GM12878 (cell line): ENCODE results near the gene RRP1B. TPM values are rescaled to one million over a fixed set of nuclear protein-coding genes. Genes with fewer than 3 reads are reported as not detected.

Source experiments
- ATAC-seq: fragments of 200-7000 bp; cut with Tn5 transposase; 3 replicates; pipeline ENCODE4 v1.9.1; 2020; ENCODE audit warnings: mild to moderate bottlenecking, moderate library complexity
- BruUV-seq: library from RNA; stranded (reverse); fragments of 400-500 nt; replicated peaks from 2 replicates; lab custom pipeline; 2021; lab: Mats Ljungman, UMichigan
- CTCF ChIA-PET: fragments of 300-600 bp; sonication (Branson Sonifier 250); formaldehyde crosslinking; extraction: SDS; loops from one replicate; lab custom pipeline; 2021; ENCODE audit warnings: inconsistent platforms; lab: Yijun Ruan, JAX
- POLR2A ChIA-PET: fragments of 350-600 bp; formaldehyde crosslinking; extraction: SDS; loops from one replicate; lab custom pipeline; 2021; ENCODE audit warnings: inconsistent platforms; lab: Charles Lee
- RAD21 ChIA-PET: fragments of 300-600 bp; sonication (Branson Sonifier 250); formaldehyde crosslinking; loops from one replicate; lab custom pipeline; 2023; ENCODE audit warnings: antibody characterized with exemption; ENCODE audit not compliant: unreplicated experiment; lab: Charles Lee
- SMC1A ChIA-PET: fragments of 300-600 bp; sonication (Branson Sonifier 250); formaldehyde crosslinking; loops from one replicate; lab custom pipeline; 2023; ENCODE audit not compliant: unreplicated experiment, uncharacterized antibody; lab: Charles Lee
- DNase-seq: peaks from one replicate; pipeline ENCODE4 v3.0.0-alpha.2; 2011; ENCODE audit warnings: low read depth, low spot score
- FAIRE-seq: peaks from 3 replicates; lab custom pipeline; 2011; peaks lifted over from hg19 to GRCh38; lab: Jason Lieb, UNC
- H2AFZ ChIP-seq: 2 replicates; pipeline ENCODE4 v1.6.0; 2011; ENCODE audit warnings: low read depth, low read length, control low read depth; ENCODE audit not compliant: control insufficient read depth
- H3K27ac ChIP-seq: 2 replicates; pipeline ENCODE4 v1.5.1; 2011; ENCODE audit warnings: control low read depth; ENCODE audit not compliant: control insufficient read depth, insufficient read depth
- H3K27me3 ChIP-seq, 2 experiments: replicated peaks in 1 of 2; 2 replicates each; pipeline versions ENCODE4 v1.6.0 to v1.6.1; 2011; ENCODE audit warnings: low read length in 1 of 2; ENCODE audit not compliant: control insufficient read depth in 2 of 2, insufficient read depth in 2 of 2
- H3K36me3 ChIP-seq, 2 experiments: 2 replicates each; pipeline ENCODE4 v1.5.1; 2011; ENCODE audit warnings: low read length in 1 of 2; ENCODE audit not compliant: control insufficient read depth in 2 of 2, insufficient read depth in 2 of 2
- H3K4me1 ChIP-seq: 2 replicates; pipeline ENCODE4 v1.6.1; 2011; ENCODE audit warnings: mild to moderate bottlenecking, low read length, moderate library complexity, mixed read lengths; ENCODE audit not compliant: control insufficient read depth, insufficient read depth
- H3K4me2 ChIP-seq: 2 replicates; pipeline ENCODE4 v1.6.0; 2011; ENCODE audit warnings: control low read depth; ENCODE audit not compliant: control insufficient read depth, insufficient read depth
- H3K4me3 ChIP-seq: fragments of 200-600 bp; sonication (generic); 2 replicates; pipeline ENCODE4 v1.5.1; 2016
- H3K79me2 ChIP-seq: 2 replicates; pipeline ENCODE4 v1.6.0; 2011; ENCODE audit warnings: low read length; ENCODE audit not compliant: control insufficient read depth, insufficient read depth
- H3K9ac ChIP-seq: 2 replicates; pipeline ENCODE4 v1.8.0; 2011; ENCODE audit warnings: low read length, control low read depth, mixed read lengths; ENCODE audit not compliant: control insufficient read depth, insufficient read depth
- H3K9me3 ChIP-seq: replicated peaks from 3 replicates; pipeline ENCODE4 v1.5.1; 2011; ENCODE audit warnings: mild to moderate bottlenecking, low read length; ENCODE audit not compliant: control insufficient read depth, insufficient read depth
- H4K20me1 ChIP-seq: 2 replicates; pipeline ENCODE4 v1.6.0; 2011; ENCODE audit not compliant: control insufficient read depth, insufficient read depth
- CBX3 ChIP-seq: fragments of 200-600 bp; sonication (generic); IDR thresholded peaks from 2 replicates; pipeline ENCODE4 v1.6.1; 2016; ENCODE audit warnings: low read depth, borderline replicate concordance
- JUND ChIP-seq: IDR thresholded peaks from 2 replicates; pipeline ENCODE4 v1.6.1; 2012; ENCODE audit warnings: low read depth, mild to moderate bottlenecking, low read length, improper control_type of control experiment, moderate library complexity
- KAT2A ChIP-seq: conservative IDR thresholded peaks from 2 replicates; pipeline ENCODE4 v1.6.1; 2011; ENCODE audit warnings: low read depth, low read length; ENCODE audit not compliant: control insufficient read depth
- MLLT1 ChIP-seq: fragments of 450-650 bp; IDR thresholded peaks from 2 replicates; pipeline ENCODE4 v1.6.1; 2016; ENCODE audit warnings: mild to moderate bottlenecking
- NBN ChIP-seq: fragments of 450-650 bp; IDR thresholded peaks from 2 replicates; pipeline ENCODE4 v1.6.1; 2016
- PAX5 ChIP-seq: IDR thresholded peaks from 2 replicates; pipeline ENCODE4 v1.6.1; 2011; ENCODE audit warnings: low read depth, low read length, borderline replicate concordance
- POLR2AphosphoS2 ChIP-seq: IDR thresholded peaks from 2 replicates; pipeline ENCODE4 v1.6.1; 2011; ENCODE audit warnings: low read depth, mild to moderate bottlenecking, low read length, improper control_type of control experiment, moderate library complexity
- SMAD5 ChIP-seq: IDR thresholded peaks from 2 replicates; pipeline ENCODE4 v1.6.1; 2016; ENCODE audit warnings: antibody characterized with exemption, low read depth
- SPI1 ChIP-seq: IDR thresholded peaks from 2 replicates; pipeline ENCODE4 v1.6.1; 2011; ENCODE audit warnings: low read depth, mild to moderate bottlenecking, low read length, moderate library complexity, borderline replicate concordance; ENCODE audit not compliant: insufficient read depth
- TCF12 ChIP-seq: IDR thresholded peaks from 2 replicates; pipeline ENCODE4 v1.6.1; 2011; ENCODE audit warnings: low read depth, mild to moderate bottlenecking, low read length
- USF1 ChIP-seq: IDR thresholded peaks from 2 replicates; pipeline ENCODE4 v1.6.1; 2011; ENCODE audit warnings: borderline replicate concordance, low read depth, mild to moderate bottlenecking, moderate library complexity, mixed read lengths, low read length; ENCODE audit not compliant: insufficient read depth; ENCODE audit errors: extremely low read length
- ZNF384 ChIP-seq: IDR thresholded peaks from 2 replicates; pipeline ENCODE4 v1.6.1; 2012; ENCODE audit warnings: low read depth, mild to moderate bottlenecking, low read length, improper control_type of control experiment, borderline replicate concordance
- WGBS: methylation state at CpG from one replicate; pipeline ENCODE4 v1.1.6; 2016; ENCODE audit warnings: low lambda C conversion rate; ENCODE audit not compliant: insufficient replicate concordance, insufficient coverage; ENCODE audit errors: missing lambda C conversion rate; 5-methylcytosine and 5-hydroxymethylcytosine counted together
- in situ Hi-C: fragments of 300-500 bp; cut with MboI; formaldehyde crosslinking; loops from 9 replicates; pipeline ENCODE4 v1.14.3; 2018; ENCODE audit warnings: mixed read lengths
- intact Hi-C: fragments of 100-400 bp; cut with micrococcal nuclease; formaldehyde crosslinking; loops from one replicate; pipeline ENCODE4 v1.14.2; 2022; ENCODE audit not compliant: unreplicated experiment
- polyA plus RNA-seq, 11 experiments: library from polyadenylated mRNA; depleted of rRNA in 4 of 11; unstranded in 6 of 11; stranded (reverse) in 5 of 11; fragments of >200 nt; fragmentation: Nextera tagmentation in 4 of 11; fragmentation: Illumina TruSeq in 1 of 11; extraction: Ambion mirVana in 4 of 11; extraction: Trizol in 1 of 11; gene quantifications; 1 replicate in 1 of 11; 2 replicates in 10 of 11; pipeline versions ENCODE4 v1.2.1 to v1.2.3, GENCODE V29; 2011 to 2016; ENCODE audit warnings: inconsistent platforms in 2 of 11, missing spikeins in 2 of 11, low read depth in 1 of 11
- total RNA-seq, 4 experiments: library from RNA; depleted of rRNA in 3 of 4; stranded (reverse); fragments of >200 nt in 3 of 4; fragmentation: Illumina TruSeq in 1 of 4; extraction: Trizol in 1 of 4; gene quantifications; 2 replicates each; pipeline versions ENCODE4 v1.2.1 to v1.2.3, GENCODE V29; 2013 to 2021

RRP1B gene
- total and polyA plus RNA-seq, 10 of the 15 experiments (the other 5 are each of a cell fraction or from before 2014, with no cell fraction given), result 8.1 to 57.4 (median 38.1) TPM

GRCh38 chr21:43623588-43623987, 35.8 kb upstream of the RRP1B start:
- SMC1A ChIA-PET, result no interaction called here
- POLR2A ChIA-PET, result no interaction called here
- no peaks in the 10 kb centered on the region for H3K36me3 ChIP-seq
- H2AFZ ChIP-seq, result no peak overlapping the region
- no TSS peak for BruUV-seq
- 63% methylated on average over 2 of the region's 2 CpGs for WGBS
- no peaks in the 10 kb centered on the region for H3K4me1 ChIP-seq
- no peaks in the 10 kb centered on the region for H4K20me1 ChIP-seq
- CTCF ChIA-PET, result interaction anchor here (0.6 to 1.6 kb wide), 2 partner anchors 22 to 1997 kb away, joined by 3 to 5 read pairs; no protein-coding TSS in a partner anchor
- DNase-seq (no peak), FAIRE-seq (no peak), ATAC-seq (no peak)
- peaks cover 7% of the 10 kb centered on the region; the same call in 2 of the 3 replicates for H3K9me3 ChIP-seq
- H3K27ac ChIP-seq, result no peak overlapping the region
- H3K4me2 ChIP-seq, result no peak overlapping the region
- no peak overlapping the region for H3K4me3 ChIP-seq
- TF ChIP-seq PAX5 (no peak), USF1 (no peak), JUND (no peak), SMAD5 (no peak), SPI1 (no peak), CBX3 (no peak), TCF12 (no peak), MLLT1 (no peak), ZNF384 (no peak), KAT2A (no peak), POLR2AphosphoS2 (no peak), NBN (no peak)
- peaks cover 0 to 2% of the 10 kb centered on the region in 2 experiments; a peak in 2 of 4 replicates for H3K27me3 ChIP-seq
- no peak overlapping the region for H3K9ac ChIP-seq
- intact Hi-C loops, result no loop called here
- H3K79me2 ChIP-seq, result no peaks in the 10 kb centered on the region
- in situ Hi-C loops, result no loop called here
- RAD21 ChIA-PET, result no interaction called here
